Measurements from ENCODE around the gene ZFAND3.

DNA sequence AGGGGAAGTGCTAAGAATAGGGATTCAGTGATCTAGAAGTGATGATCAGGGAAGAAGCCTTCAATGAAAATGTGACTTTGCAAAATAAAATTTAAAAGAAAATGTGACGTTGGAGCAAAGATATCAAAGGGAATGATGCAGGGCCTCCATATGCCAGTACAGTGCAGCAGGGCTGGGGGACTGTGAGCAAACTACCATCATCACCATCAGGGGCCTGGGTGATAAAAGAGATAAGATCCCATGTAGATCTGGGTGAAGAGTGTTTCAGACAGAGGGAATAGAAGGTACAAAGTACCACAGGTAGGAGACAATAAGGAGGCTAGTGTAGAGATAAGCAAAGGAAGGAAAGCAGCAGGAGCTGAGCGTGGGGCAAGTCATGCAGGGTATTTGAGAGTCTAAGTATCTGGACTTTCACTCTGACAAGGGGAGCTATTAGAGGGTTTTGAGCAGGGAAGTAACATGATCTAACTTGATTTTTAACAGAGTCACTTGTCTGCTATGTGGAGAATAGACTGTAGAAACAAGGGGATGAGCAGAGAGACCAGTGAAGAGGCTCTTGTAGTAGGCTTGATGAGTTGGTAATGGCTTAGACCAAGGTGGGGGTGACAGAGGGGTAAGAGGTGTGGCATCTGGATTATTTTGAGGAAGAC is 295.6 kb downstream of the ZFAND3 start:
- TF ChIP-seq, protein P1, sequence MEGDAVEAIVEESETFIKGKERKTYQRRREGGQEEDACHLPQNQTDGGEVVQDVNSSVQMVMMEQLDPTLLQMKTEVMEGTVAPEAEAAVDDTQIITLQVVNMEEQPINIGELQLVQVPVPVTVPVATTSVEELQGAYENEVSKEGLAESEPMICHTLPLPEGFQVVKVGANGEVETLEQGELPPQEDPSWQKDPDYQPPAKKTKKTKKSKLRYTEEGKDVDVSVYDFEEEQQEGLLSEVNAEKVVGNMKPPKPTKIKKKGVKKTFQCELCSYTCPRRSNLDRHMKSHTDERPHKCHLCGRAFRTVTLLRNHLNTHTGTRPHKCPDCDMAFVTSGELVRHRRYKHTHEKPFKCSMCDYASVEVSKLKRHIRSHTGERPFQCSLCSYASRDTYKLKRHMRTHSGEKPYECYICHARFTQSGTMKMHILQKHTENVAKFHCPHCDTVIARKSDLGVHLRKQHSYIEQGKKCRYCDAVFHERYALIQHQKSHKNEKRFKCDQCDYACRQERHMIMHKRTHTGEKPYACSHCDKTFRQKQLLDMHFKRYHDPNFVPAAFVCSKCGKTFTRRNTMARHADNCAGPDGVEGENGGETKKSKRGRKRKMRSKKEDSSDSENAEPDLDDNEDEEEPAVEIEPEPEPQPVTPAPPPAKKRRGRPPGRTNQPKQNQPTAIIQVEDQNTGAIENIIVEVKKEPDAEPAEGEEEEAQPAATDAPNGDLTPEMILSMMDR (optimal IDR thresholded peaks at IDR 0.05 in 1 of 3, IDR thresholded peaks at IDR 0.05 in 1 of 3, conservative IDR thresholded peaks at IDR 0.05 in 1 of 3; ENCODE audit: extremely low read depth in 1 of 3, insufficient read depth in 2 of 3, low read length in 3 of 3) = no peak
- TF ChIP-seq EZH2 (IDR thresholded peaks at IDR 0.05; ENCODE audit: low read length) = no peak

All from keratinocyte (primary cell).